Hematopoietic multipotent progenitor cell treated with erythropoietin and hydrocortisone succinate and interleukin-3 and kit ligand, for 8 days (in vitro differentiated cells): ENCODE measurements around the gene KRTAP5-6.

Source experiments
- DNase-seq: peaks from one replicate; pipeline ENCODE4 v3.0.0-alpha.2; 2015

KRTAP5-6 gene, protein sequence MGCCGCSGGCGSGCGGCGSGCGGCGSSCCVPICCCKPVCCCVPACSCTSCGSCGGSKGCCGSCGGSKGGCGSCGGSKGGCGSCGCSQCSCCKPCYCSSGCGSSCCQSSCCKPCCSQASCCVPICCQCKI

DNA sequence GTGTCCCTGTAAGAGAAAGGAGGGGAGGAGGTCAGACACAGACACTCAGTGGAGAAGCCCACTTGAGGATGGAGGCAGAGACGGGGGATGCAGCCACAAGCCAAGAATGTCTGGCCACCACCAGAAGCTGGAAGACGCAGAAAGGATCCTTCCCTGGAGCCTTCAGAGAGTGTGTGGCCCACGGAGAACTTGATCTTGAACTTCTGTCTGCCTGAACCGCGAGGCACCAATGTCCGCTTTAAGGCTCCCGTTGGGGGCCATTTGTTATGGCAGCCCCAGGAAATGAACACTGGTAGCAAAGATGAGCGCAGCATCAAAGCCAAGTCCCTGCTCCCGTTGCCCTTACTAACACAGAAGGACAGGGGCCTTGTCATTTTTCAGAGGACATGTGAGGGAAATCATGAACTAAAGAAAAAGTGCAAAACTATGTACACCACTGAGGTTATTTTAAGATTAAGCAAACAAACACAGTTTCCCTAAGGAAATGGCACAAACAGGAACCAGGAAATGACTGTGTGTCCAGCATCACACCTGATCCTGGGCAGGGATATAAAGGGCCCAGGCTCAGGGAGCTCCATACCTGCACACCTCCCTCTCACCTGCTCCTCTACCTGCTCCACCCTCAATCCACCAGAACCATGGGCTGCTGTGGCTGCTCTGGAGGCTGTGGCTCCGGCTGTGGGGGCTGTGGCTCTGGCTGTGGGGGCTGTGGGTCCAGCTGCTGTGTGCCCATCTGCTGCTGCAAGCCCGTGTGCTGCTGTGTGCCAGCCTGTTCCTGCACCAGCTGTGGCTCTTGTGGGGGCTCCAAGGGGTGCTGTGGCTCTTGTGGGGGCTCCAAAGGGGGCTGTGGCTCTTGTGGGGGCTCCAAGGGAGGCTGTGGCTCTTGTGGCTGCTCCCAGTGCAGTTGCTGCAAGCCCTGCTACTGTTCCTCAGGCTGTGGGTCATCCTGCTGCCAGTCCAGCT is at the start of gene KRTAP5-6:
Gene KRTAP5-6 (plus strand): TSS at position 588 of the 963 bp plus-strand sequence. CDS start 51 bp downstream, at position 639.
- no peak for DNase-seq

DNA sequence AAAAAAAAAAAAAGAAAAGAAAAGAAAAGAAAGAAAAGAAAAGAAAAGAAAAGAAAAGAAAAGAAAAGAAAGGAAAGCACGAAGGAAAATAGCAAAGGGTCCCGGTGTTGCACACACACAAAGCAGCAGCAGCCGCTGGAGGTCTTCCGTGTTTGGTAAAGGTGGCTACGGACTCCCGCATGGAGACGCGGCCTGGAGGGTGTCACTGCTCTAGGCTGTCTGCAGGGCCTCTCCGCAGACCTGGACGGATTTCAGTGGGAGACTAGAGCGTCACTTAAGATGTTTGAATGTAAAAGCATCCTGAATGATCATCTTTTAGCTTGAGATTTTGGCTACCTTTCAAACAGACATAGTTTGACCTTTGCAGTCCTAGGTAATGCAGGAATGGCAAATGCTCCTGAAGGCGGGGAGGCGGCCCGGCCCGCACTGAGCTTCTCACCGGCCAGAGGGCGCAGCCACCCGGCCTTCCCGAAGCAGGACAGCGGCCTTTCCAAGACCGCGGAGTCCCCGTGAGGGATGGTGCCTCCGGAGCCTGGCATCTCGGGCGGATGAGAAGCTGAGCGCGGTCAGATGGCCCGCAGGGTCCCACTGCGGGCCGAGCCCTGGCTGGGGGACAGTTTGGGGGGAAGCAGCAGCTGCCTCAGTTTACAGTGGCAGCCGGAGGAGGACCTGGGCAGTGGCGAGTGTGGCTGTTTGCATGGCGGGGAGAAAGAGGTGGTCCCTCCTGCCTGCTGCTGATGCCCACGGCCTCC is 48.9 kb upstream of the KRTAP5-6 start:
- no peak for DNase-seq

DNA sequence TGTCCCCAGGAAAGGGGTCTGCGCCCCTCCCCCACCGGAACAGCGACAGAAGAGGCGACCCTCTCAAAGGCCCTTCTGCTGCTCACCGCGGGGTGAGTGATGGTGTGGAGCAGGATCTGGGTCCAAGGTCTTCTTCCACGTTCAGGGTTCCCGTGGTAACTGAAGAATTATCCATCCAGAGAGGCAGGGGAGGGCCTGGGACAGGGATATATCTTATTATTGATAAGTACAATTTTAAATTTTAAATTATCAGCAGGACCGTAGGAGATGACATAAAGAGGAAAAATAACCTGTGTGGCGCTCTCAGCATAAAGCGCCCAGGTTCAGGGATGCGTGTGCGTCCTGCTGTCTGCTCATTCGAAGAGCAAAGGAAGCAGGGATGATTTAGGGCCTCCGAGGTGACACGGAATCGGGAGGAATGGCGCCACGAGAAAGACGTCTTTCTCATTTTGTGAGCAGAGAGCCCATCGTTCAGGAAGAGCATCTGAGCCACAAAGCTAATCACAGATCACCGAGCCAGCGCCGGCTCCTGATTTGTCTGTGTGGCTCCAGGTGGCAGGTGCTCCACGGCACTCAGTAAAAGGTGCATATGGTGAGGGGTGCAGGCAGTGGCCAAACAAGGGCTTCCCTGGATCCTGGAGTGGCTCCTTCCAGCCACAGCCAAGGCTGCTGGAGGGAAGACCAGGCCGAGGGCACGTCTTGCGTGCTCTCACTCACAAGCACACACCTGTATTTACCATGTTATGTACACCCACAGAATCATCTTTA is 48.2 kb upstream of the KRTAP5-6 start:
- no peak for DNase-seq

GRCh38 chr11:1650034-1650917 is 46.7 kb upstream of the KRTAP5-6 start:
- no peak for DNase-seq

GRCh38 chr11:1650918-1651262 is 46.1 kb upstream of the KRTAP5-6 start:
- DNase-seq, result no peak

DNA sequence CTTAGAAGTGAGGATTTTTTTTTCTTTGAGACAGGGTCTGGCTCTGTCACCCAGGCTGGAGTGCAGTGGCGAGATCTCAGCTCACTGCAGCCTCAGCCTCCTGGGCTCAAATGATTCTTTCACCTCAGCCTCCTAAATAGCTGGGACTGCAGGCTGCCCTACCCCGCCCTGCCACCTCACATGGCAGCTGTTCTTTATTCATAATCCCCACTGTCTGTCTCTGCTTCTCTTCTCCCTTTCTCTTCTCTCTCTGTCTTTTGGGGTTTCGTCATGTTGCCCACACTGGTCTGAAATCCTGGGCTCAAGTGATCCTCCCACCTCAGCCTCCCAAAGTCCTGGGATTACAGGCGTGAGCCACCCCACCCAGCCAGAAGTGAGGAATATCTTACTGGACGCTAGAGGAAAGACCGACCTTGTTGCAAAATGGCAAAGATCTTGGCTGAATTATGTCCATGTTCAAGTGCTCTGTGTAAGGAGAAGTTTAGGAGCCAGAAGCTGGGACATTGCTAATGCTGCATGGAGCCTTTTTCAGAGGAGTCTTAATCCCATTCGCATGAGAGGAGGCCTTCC is 45.5 kb upstream of the KRTAP5-6 start:
- no peak for DNase-seq

- DNase-seq, result no peak
Observed at GRCh38 chr11:1652026-1652425, 45.0 kb upstream of the KRTAP5-6 start.

- no peak for DNase-seq
Observed at GRCh38 chr11:1652442-1652770, 44.6 kb upstream of the KRTAP5-6 start.

DNA sequence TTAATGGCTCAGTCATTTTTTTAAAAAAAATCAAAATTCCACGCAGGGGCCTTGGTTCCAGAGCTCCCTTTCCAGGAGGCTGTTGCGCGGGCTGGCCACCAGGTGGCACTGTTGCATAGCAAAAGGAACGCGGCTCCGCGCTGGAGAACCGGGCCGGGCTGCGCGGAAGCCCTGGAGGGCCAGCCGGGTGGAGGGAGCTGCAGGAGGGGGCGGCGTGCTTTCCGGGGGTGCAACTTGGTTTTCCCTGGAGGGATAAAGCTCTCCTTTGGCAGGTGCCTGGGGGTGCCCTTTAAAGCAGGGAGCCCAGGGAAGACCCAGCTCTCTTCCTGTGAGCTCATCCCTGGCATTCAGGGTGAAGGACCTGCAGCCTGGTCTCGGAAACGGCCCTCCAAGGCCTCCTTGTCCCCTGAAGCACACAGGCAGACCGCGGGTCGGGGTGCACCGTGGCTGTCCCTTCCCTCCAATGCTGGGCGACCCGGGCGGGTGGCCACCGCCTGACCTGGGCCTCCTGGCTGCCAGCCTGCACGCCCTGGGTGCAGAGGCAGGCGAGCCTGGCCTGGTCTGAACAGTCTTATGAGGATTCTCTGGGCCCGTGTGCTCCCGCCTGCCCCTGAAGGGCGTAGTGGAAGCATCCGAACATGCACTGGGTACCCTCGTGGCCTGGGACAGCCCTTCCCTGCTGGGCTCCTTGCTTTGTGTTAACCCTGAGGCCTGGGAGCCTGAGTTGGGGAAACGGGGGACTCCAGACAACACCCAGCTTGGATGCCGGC is 44.0 kb upstream of the KRTAP5-6 start:
- DNase-seq, result peak; percentile 37

DNA sequence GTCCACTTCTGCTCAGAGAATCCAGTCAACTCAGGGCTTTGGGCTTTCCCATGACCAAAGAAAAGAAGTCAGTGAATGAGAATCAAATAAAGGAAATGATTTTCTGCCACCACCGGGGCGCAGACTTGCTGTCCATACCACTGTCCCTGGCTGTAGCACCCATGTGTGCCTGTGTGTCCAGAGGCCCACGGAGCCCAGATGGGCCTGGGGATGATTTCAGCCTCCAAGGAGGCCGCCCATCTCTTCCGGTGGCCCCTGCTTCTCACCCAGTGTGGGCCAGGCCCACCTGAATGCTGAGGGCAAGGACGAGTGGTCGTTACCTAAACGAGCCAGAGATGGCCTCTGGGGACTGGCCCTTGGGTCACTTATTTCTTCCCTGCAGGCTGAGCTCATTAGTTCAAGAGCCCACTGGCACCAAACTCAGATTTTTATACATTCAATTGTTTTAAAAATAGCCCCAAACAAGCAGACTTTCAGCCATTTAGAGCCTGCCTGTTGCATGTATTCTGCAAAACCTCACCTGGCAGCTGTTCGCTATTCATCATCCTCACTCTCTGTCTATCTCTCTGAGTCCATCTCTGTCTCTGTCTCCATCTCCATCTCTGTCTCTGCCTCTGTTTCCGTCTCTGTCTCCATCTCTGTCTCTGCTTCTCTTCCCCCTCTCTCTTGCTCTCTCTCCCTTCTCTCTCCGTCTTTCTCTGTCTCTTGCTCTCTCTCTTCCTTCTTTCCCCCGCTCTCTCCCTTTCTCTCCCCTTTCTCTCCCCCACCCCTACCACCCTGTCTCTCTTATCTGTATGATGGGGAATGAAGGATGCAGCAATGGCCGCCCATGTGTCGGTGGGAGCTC is 43.2 kb upstream of the KRTAP5-6 start:
- no peak for DNase-seq

GRCh38 chr11:1654388-1655167 is 42.4 kb upstream of the KRTAP5-6 start:
- DNase-seq, result peak; percentile 13

DNA sequence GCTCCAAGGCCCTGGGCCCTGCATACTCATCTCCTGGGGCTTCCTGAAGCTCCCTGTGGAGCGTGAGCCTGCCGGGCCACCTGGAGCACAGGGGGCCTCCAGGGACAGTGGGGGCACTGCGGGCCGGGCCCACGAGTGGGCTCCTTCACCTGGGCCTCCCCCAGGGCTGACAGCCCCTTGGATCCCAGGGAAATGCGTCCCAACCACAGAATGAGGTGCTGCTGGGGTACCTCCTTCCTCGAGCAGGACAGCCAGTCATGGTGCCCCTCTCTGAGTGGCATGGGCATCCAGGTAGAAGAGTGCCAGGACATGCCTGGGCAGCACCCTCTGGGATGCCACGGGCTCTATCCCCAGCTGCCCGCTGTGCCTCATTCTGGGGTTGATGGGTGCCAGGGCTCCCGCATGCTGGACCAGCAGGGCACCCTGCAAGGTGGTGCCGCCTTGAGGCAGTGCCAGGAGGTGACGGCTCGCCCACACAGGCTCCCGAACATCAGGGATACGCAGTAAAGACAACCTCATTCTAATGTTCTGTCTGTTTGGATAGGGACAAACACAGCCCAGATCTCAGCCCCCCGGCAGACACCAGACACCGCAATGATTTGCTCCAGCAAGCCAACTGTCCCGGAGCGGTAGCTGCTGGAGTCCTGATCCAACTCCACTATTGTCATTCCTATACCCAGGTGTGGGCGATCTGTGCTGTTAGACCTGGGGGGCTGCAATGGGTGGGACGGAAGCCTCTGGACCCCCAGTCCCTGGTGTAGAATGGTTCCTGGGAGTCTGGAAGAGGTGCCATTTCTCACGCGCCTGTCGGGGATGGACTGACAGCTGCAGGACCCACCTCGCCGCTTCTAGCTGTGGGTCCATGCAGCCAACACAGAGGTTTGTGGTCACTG is 41.6 kb upstream of the KRTAP5-6 start:
- no peak for DNase-seq

- no peak for DNase-seq
Observed at GRCh38 chr11:1656061-1656441, 40.9 kb upstream of the KRTAP5-6 start.

DNA sequence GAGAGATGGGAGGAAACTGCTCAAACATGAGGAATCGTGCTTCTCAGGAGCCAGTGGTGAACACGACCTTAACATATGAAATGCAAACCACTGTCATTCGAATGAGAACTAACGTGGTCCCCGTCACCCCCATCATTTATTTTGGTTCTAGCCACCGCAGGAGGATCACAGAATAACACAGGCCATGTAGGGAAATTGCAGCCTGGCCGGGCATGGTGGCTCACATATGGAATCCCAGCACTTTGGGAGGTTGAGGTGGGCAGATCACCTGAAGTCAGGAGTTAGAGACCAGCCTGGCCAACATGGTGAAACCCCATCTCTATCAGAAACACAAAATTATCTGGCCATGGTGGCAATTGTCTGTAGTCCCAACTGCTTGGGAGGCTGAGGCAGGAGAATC is 40.3 kb upstream of the KRTAP5-6 start:
- no peak for DNase-seq

GRCh38 chr11:1659506-1659905 is 37.5 kb upstream of the KRTAP5-6 start:
- no peak for DNase-seq

DNA sequence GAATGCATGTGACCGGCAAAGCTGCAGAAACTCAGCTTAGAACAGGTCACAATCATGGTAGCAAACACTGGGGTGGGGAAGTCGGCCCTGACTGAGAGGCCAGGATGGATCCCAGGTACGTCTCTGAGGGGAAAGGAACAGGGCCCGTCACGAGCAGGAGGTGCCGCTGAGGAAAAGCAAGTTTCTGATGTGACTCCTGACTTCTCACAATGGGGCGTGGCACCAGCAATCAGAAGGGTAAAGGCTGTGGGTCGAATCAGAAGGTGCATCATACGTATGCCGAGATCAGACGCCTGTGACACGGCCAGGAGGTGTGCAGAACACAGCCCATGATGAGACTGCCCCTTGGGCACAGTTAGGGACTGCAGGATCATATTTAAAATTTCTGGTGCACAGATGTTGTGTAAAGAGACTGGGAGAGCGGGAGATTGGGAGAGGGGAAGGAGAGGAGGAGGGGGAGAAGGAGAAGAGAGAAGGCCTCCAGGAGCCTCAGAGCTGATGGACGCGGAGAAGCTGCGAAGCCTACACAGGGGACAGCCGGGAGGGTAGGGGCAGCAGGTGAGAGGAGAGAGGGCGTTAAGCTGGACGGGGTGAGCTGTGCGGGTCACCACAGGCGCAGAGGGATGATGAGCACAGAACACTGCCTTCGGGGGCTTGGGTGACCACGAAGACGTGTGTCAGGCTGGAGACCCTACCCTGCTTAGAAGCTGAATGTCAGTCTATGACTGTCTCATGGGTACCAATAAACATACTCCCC is 36.7 kb upstream of the KRTAP5-6 start:
- no peak for DNase-seq
